ENCODE results near the gene ISLR. TPM values are rescaled to one million over a fixed set of nuclear protein-coding genes. Genes with fewer than 3 reads are reported as not detected.

Gene ISLR
- total RNA-seq, 1 donor from 2014 or later, result not detected

- H3K9me3 Mint-ChIP-seq, result no peaks in the 10 kb centered on the region
- ATAC-seq (ENCODE audit: low read depth) (no peak), DNase-seq (no peak)
- intact Hi-C loops (cut with micrococcal nuclease), result no loop called here
- no peak overlapping the region for H3K4me3 Mint-ChIP-seq
- CTCF ChIA-PET, result no interaction called here
- H3K27ac Mint-ChIP-seq, result no peak overlapping the region
- no peaks in the 10 kb centered on the region for H3K4me1 Mint-ChIP-seq
- POLR2A ChIA-PET, result no interaction called here
- TF ChIP-seq CTCF (IDR thresholded peaks at IDR 0.05), result no peak
- H3K36me3 Mint-ChIP-seq (ENCODE audit: low read depth), result no peaks in the 10 kb centered on the region
- H3K27me3 Mint-ChIP-seq, result peaks cover 6% of the 10 kb centered on the region
Observed at GRCh38 chr15:74197176-74197965, 23.9 kb downstream of the ISLR start.

GRCh38 chr15:74199297-74199652 is 25.8 kb downstream of the ISLR start:
- TF ChIP-seq CTCF (IDR thresholded peaks at IDR 0.05), result no peak
- no peak for ATAC-seq (ENCODE audit: low read depth)
- no peak overlapping the region for H3K4me3 Mint-ChIP-seq
- peaks cover 11% of the 10 kb centered on the region for H3K27me3 Mint-ChIP-seq
- DNase-seq, result no peak
- no peaks in the 10 kb centered on the region for H3K36me3 Mint-ChIP-seq (ENCODE audit: low read depth)
- no peak overlapping the region for H3K27ac Mint-ChIP-seq
- H3K4me1 Mint-ChIP-seq, result no peaks in the 10 kb centered on the region
- ChIA-PET POLR2A (interaction anchor here (0.6 kb wide), 1 partner anchor 17 kb away, joined by 5 read pairs; no protein-coding TSS in a partner anchor), CTCF (no interaction called here)
- intact Hi-C loops (cut with micrococcal nuclease), result no loop called here
- H3K9me3 Mint-ChIP-seq, result no peaks in the 10 kb centered on the region

GRCh38 chr15:74200412-74200815 is 26.9 kb downstream of the ISLR start:
- CTCF ChIA-PET, result no interaction called here
- TF ChIP-seq CTCF (IDR thresholded peaks at IDR 0.05), result no peak
- no peaks in the 10 kb centered on the region for H3K9me3 Mint-ChIP-seq

GRCh38 chr15:74200871-74201419 is 27.4 kb downstream of the ISLR start:
- Mint-ChIP-seq H3K4me1 (no peaks in the 10 kb centered on the region), H3K27ac (no peak overlapping the region), H3K9me3 (no peaks in the 10 kb centered on the region), H3K27me3 (peaks cover 17% of the 10 kb centered on the region), H3K36me3 (ENCODE audit: low read depth) (no peaks in the 10 kb centered on the region), H3K4me3 (no peak overlapping the region)
- intact Hi-C loops (cut with micrococcal nuclease), result no loop called here
- ChIA-PET CTCF (no interaction called here), POLR2A (no interaction called here)
- DNase-seq, result no peak
- TF ChIP-seq CTCF (IDR thresholded peaks at IDR 0.05), result no peak
- ATAC-seq (ENCODE audit: low read depth), result no peak

More at GRCh38 chr15:74200412-74200815, 26.9 kb downstream of the ISLR start:
- intact Hi-C loops (cut with micrococcal nuclease), result no loop called here
- ATAC-seq (ENCODE audit: low read depth) (no peak), DNase-seq (no peak)
- H3K4me3 Mint-ChIP-seq, result no peak overlapping the region
- no peak overlapping the region for H3K27ac Mint-ChIP-seq
- POLR2A ChIA-PET, result no interaction called here
- H3K27me3 Mint-ChIP-seq, result peaks cover 17% of the 10 kb centered on the region
- no peaks in the 10 kb centered on the region for H3K36me3 Mint-ChIP-seq (ENCODE audit: low read depth)
- no peaks in the 10 kb centered on the region for H3K4me1 Mint-ChIP-seq

- DNase-seq, result no peak
- H3K27me3 Mint-ChIP-seq, result peaks cover 17% of the 10 kb centered on the region
- intact Hi-C loops (cut with micrococcal nuclease), result no loop called here
- H3K27ac Mint-ChIP-seq, result no peak overlapping the region
- no peaks in the 10 kb centered on the region for H3K4me1 Mint-ChIP-seq
- H3K4me3 Mint-ChIP-seq, result no peak overlapping the region
- no peak for ATAC-seq (ENCODE audit: low read depth)
- no peaks in the 10 kb centered on the region for H3K36me3 Mint-ChIP-seq (ENCODE audit: low read depth)
- POLR2A ChIA-PET, result no interaction called here
- TF ChIP-seq CTCF (IDR thresholded peaks at IDR 0.05), result no peak
- no peaks in the 10 kb centered on the region for H3K9me3 Mint-ChIP-seq
- CTCF ChIA-PET, result no interaction called here
Observed at GRCh38 chr15:74201710-74202420, 28.4 kb downstream of the ISLR start.
